COLO668 (cell line): ENCODE data around the gene CDIP1.

Experiments
- DNase-seq: peaks from one replicate; lab custom pipeline; 2025; ENCODE audit not compliant: unreplicated experiment; lab: John Stamatoyannopoulos, UW

CDIP1 gene

DNA sequence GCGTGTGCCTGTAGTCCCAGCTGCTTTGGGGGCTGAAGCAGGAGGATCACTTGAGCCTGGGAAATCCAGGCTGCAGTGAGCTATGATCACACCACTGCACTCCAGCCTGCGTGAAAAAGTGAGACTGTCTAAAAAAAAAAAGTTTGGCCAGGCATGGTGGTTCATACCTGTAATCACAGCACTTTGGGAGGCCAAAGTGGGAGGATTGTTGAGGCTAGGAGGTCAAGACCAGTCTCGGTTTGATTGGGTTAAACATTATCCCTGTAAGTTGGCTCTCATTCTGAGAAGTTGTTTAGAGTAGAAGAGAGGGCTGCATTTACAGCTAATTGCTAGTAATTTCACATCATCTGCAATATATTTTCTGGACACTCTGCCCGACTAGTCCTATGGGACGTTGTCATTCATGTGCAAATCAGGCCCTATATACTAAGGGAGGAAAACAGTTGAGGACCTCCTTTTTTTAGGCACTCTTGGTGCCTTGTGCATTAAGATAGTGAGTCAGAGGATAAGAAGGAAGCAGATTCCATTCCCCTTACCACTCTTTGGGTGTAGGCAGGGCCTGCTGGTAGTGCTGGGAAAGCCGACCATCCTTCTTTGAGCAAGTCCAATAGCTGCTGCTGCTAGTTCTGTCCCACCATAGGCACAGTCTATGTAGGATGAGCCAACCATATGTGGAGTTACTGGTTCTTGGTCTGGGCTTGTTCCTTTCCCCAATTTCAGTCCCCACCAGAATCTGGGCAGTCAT is 43.7 kb downstream of the CDIP1 start:
- DNase-seq = no peak

DNA sequence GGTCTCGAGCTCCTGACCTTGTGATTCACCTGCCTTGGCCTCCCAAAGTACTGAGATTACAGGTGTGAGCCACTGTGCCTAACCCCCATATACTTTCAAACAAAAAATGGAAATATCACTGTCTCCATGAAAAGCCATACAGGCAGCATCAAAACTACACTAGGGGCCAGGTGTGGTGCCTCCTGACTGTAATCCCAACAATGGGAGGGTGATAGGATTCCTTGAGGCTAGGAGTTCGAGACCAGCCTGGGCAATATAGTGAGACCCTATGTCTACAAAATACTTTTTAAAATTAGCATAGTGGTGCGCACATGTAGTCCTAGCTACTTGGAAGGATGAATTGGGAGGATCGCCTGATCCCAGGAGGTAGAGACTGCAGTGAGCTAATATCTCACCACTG is 46.7 kb downstream of the CDIP1 start:
- DNase-seq = no peak

DNA sequence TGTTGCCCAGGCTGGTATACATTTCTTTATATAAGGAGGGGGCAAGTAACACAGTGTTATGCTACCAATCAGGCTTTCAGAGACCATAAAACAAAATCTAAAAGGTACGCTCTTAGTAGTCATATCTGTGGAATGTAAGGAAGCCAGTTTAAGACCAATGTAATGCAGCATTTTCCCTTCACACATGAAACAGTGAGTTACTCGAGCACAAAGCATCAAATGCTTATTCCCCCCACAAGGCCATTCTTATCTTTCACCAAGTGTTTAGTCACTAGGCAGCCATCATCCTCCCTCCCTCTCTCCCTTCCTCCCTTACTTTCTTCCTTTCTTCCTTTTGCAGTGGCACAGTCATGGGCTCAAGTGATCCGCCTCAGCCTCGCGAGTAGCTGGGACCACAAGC is 49.5 kb downstream of the CDIP1 start:
- no peak for DNase-seq

- DNase-seq = no peak
Observed at GRCh38 chr16:4488499-4488967, 50.0 kb downstream of the CDIP1 start.

- no peak for DNase-seq
Observed at GRCh38 chr16:4487955-4488498, 50.5 kb downstream of the CDIP1 start.

DNA sequence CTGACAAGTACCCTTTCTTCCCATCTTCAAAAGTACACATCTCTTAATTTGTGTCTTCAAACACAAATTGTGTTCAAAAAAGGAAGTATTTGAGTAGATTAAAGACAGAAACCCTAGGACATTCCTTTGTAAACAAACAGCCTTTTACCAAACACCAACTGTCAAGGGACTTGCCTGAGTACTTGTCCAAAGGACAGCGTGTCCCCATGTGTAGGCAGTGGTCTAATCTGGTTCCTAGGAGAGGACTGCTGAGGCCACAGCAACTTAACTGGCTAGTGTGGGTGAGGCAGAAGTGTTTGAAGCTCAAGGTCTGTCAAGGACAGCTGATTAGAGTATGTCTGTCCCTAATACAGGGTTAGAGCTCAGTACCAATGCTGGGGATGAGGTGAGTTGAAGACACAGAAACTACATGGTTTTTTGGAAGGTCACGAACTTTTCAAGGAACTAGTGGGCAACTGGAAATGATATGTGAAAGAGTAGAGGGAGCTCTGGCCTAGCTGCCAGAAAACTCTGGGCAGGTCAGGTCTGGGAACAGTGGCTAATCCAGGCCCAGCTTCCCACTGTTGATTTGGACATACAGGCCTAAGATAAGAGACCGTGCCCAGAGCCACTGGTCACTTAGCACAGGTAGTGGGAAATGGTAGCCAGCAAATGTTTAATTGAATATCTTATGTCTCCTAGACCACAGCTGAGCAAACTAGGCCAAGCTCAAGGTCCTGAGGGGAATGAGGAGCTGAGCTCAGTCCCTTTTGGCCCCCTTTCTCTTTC is 52.3 kb downstream of the CDIP1 start:
- no peak for DNase-seq

- DNase-seq = no peak
Observed at GRCh38 chr16:4481963-4482362, 56.6 kb downstream of the CDIP1 start.

GRCh38 chr16:4481526-4481925 is 57.0 kb downstream of the CDIP1 start:
- no peak for DNase-seq

- peak; percentile 7 for DNase-seq
Observed at GRCh38 chr16:4477966-4478365, 60.6 kb downstream of the CDIP1 start.

DNA sequence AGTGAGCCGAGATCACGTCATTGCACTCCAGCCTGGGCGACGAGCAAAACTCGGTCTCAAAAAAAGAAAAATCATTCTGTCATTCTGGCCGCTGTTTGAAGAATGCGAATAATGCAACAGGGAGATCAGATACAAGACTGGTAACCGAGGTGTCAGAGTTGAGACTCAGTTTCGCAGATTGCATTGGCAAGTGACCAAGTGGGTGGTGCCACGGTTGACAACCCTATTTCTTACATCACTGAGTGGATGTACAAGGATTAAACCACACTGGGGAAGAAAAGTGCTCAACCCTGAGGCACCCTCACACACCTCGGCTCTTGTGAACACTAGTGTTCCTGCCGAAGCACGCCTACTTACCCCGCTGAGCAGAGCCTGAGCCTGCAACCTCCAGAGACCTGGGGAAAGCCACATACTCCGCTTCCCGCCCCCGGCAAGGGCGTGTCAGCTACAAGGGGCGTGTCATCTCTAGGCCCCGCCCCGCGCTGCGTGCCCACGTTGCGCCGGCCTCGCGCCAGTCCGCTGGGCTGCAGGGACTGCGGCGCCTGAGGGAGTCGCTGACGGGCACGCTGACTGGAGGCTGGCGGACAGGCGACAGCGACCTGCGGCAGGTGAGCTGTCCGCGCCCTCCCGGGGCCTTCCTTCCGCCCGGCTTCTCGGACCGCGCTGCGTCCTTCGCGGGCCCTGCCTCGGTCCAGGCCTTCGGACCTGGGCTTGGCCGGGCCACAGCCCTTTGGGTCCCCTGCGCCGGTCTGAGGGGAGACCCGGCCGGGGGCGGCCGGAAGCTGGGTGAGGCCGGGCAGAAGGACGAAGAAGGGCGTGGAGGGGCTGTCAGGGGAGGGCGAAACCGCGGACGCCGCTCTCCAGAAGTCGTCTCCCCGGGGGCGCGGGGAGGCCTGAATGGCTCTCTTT is 62.4 kb downstream of the CDIP1 start, which contains the start of gene HMOX2:
HMOX2 (plus strand) TSS at position 519 of the 909 bp plus-strand sequence. CDS start 29,127 bp downstream, outside the sequence.
- peak; percentile 96 for DNase-seq

- DNase-seq = peak; percentile 96
Observed at GRCh38 chr16:4474192-4474961, 64.2 kb downstream of the CDIP1 start, which contains the start of gene NMRAL1. Gene NMRAL1 (minus strand): TSS chr16:4474625. CDS start chr16:4474132, 493 bp downstream.

DNA sequence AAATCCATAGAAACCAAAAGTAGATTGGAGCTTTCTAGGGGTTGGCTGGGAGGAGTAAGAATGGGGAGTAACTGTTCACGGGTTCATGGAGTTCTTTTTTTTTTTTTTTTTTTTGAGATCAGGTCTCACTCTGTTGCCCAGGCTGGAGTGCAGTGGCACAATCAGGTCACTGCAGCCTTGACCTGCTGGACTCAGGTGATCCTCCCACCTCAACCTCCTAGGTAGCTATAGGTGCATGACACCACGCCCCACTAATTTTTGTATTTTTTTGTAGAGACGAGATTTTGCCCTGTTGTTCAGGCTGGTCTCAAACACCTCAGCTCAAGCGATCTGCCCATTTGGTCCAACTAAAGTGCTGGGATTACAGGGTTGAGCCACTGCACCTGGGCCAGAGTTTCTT is 65.7 kb downstream of the CDIP1 start:
- DNase-seq = no peak

GRCh38 chr16:4471869-4472268 is 66.7 kb downstream of the CDIP1 start:
- DNase-seq = no peak

GRCh38 chr16:4468972-4469371 is 69.6 kb downstream of the CDIP1 start:
- DNase-seq = no peak

- no peak for DNase-seq
Observed at GRCh38 chr16:4467916-4468315, 70.7 kb downstream of the CDIP1 start.

- no peak for DNase-seq
Observed at GRCh38 chr16:4465977-4466779, 72.4 kb downstream of the CDIP1 start.

DNA sequence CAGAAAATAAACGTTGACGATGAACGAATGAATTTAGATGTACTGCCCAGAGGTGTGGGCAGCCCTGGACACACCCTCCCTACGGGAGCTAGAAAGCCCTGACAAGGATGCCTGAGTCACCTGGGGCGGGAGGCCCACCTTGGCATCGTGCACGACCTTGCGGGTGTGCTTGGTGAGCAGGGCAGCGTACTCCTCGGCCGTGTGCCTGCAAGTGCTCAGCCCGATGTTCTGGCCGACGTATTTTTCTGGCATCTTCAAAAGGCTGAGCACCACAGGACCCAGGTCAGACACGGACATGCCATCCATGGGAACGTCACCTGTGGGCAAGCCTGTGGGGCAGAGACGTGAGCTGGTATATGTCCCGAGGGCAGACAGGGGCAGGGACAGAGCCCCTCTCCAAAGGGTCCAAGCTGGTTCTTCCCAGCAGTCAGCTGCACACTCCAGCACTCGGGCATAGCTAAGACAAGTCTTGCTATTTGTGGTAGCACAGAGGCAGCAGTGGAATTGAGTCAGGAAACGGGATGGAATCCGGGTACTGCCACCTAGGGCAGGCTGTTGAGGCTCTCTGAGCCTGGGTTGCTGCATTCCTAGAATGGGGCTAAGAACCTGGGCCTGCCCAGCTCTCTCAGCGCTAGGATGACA is 74.9 kb downstream of the CDIP1 start:
- DNase-seq = no peak

GRCh38 chr16:4461250-4462085 is 77.1 kb downstream of the CDIP1 start:
- no peak for DNase-seq
